ENCODE measurements around the gene STON2. TPM values are rescaled to one million over a fixed set of nuclear protein-coding genes. Genes with fewer than 3 reads are reported as not detected.

Gene STON2
- total and polyA plus RNA-seq, 7 donors, result 4.8 to 147 (median 37.4) TPM

DNA sequence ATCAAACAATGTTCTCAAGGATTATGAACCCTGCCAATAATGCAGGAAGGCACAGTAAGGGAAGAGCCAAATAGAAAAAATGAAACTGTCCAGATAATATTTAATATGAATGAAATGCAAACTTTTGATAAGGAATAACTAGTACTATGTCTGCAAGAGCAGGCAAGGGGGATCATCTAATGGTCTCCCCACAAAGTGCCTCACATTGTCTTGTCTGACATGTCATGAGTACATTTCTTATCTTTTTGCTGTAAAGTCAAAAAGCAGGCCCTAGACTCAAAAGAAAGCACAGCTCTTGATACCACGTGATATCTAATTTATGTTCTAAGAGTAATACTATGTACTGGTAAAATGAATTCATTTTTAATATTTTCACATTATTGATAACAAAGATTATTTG lies 135.5 kb downstream of the STON2 start:
- ATAC-seq, result no peak
- Histone ChIP-seq H3K27me3 (ENCODE audit: insufficient read depth in 3 of 3, low read length in 2 of 3) (no peaks in the 10 kb centered on the region), H3K4me1 (peaks cover 8% of the 10 kb centered on the region), H3K36me3 (ENCODE audit: insufficient read depth in 1 of 2, low read depth in 1 of 2) (peaks cover 0 to 3% of the 10 kb centered on the region in 2 donors), H3K27ac (no peak overlapping the region), H3K9me3 (no peaks in the 10 kb centered on the region), H3K4me3 (no peak overlapping the region)
- WGBS, 3 donors, result 91 to 98% (median 94%) methylated on average over 1 of the region's 1 CpG
- intact Hi-C loops (cut with DNase I), result loop anchor here in 1 of 2 donors (5.0 kb wide), 1 partner anchor 42 kb away; the partner anchor contains the start of gene GTF2A1
- TF ChIP-seq, protein P1, sequence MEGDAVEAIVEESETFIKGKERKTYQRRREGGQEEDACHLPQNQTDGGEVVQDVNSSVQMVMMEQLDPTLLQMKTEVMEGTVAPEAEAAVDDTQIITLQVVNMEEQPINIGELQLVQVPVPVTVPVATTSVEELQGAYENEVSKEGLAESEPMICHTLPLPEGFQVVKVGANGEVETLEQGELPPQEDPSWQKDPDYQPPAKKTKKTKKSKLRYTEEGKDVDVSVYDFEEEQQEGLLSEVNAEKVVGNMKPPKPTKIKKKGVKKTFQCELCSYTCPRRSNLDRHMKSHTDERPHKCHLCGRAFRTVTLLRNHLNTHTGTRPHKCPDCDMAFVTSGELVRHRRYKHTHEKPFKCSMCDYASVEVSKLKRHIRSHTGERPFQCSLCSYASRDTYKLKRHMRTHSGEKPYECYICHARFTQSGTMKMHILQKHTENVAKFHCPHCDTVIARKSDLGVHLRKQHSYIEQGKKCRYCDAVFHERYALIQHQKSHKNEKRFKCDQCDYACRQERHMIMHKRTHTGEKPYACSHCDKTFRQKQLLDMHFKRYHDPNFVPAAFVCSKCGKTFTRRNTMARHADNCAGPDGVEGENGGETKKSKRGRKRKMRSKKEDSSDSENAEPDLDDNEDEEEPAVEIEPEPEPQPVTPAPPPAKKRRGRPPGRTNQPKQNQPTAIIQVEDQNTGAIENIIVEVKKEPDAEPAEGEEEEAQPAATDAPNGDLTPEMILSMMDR (IDR thresholded peaks at IDR 0.05), result no peak
- DNase-seq, result no peak

DNA sequence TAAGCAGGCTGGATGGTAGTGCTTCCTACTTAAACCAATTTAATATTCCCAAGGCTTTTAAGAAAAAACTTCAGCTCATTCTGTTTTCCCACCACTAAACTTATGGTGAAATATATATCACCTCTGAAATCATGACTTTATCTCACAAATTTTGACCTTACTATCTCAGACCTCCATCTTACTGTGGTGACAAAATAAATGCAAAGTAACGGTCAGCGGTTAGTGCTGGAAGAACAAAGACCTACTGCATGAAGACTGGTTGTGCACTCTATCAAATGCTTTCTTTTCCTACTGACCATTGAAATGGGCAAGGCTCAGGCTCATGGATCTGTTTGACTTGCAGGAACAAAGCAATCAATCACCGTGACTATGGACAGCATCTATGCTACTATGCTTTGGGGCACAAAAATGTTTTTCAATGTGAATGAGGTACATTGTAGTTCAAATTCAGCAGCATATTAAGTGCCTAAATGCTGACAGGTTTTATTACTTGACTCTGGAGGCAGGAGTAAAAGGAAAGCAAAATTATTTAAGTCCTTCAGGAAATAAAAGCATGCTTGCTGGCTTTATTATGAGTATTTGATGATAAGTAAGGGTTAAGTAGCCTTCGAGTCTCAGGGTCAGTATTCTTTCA lies 136.2 kb downstream of the STON2 start:
- Histone ChIP-seq H3K9me3 (no peaks in the 10 kb centered on the region), H3K36me3 (ENCODE audit: insufficient read depth in 1 of 2, low read depth in 1 of 2) (peaks cover 0 to 3% of the 10 kb centered on the region in 2 donors), H3K4me3 (no peak overlapping the region), H3K27ac (no peak overlapping the region), H3K27me3 (ENCODE audit: insufficient read depth in 3 of 3, low read length in 2 of 3) (no peaks in the 10 kb centered on the region), H3K4me1 (peaks cover 1% of the 10 kb centered on the region)
- TF ChIP-seq, protein P1 (IDR thresholded peaks at IDR 0.05), result no peak
- DNase-seq (no peak), ATAC-seq (no peak)
- WGBS, 3 donors, result 88 to 90% (median 88%) methylated on average over 4 of the region's 4 CpGs
- intact Hi-C loops (cut with DNase I), result no loop called here

GRCh38 chr14:81261176-81261575 lies 138.9 kb downstream of the STON2 start:
- WGBS, 3 donors, result 52 to 63% (median 56%) methylated on average over 3 of the region's 3 CpGs
- H3K27me3 ChIP-seq (ENCODE audit: insufficient read depth in 3 of 3, low read length in 2 of 3), result no peaks in the 10 kb centered on the region
- no peaks in the 10 kb centered on the region for H3K4me1 ChIP-seq
- H3K36me3 ChIP-seq (ENCODE audit: insufficient read depth in 1 of 2, low read depth in 1 of 2), result peaks cover 0 to 3% of the 10 kb centered on the region in 2 donors
- no peaks in the 10 kb centered on the region for H3K9me3 ChIP-seq
- no peak for ATAC-seq
- H3K4me3 ChIP-seq, result no peak overlapping the region
- TF ChIP-seq, protein P1 (IDR thresholded peaks at IDR 0.05), result no peak
- DNase-seq, result no peak
- intact Hi-C loops (cut with DNase I), result no loop called here
- H3K27ac ChIP-seq, result no peak overlapping the region

- no peak for ATAC-seq
- WGBS, 3 donors, result 85 to 91% (median 90%) methylated on average over 3 of the region's 3 CpGs
- TF ChIP-seq, protein P1 (IDR thresholded peaks at IDR 0.05), result no peak
- Histone ChIP-seq H3K27me3 (ENCODE audit: insufficient read depth in 3 of 3, low read length in 2 of 3) (no peaks in the 10 kb centered on the region), H3K4me1 (no peaks in the 10 kb centered on the region), H3K9me3 (no peaks in the 10 kb centered on the region), H3K4me3 (no peak overlapping the region), H3K36me3 (ENCODE audit: insufficient read depth in 1 of 2, low read depth in 1 of 2) (peaks cover 0 to 3% of the 10 kb centered on the region in 2 donors), H3K27ac (no peak overlapping the region)
- intact Hi-C loops (cut with DNase I), result no loop called here
- no peak for DNase-seq
Observed at GRCh38 chr14:81260732-81261131, 139.4 kb downstream of the STON2 start.
